Measurements from ENCODE around the gene LAGE3. TPM values are rescaled to one million over a fixed set of nuclear protein-coding genes. Genes with fewer than 3 reads are reported as not detected.

The LAGE3 gene
- total RNA-seq, 1 donor from 2014 or later, result 18.0 TPM

- intact Hi-C loops (cut with DNase I), result no loop called here
- DNase-seq, result no peak
- no peak for ATAC-seq (ENCODE audit: poor library complexity)
Measured at GRCh38 chrX:154484255-154485149, 5.4 kb upstream of the LAGE3 start.

DNA sequence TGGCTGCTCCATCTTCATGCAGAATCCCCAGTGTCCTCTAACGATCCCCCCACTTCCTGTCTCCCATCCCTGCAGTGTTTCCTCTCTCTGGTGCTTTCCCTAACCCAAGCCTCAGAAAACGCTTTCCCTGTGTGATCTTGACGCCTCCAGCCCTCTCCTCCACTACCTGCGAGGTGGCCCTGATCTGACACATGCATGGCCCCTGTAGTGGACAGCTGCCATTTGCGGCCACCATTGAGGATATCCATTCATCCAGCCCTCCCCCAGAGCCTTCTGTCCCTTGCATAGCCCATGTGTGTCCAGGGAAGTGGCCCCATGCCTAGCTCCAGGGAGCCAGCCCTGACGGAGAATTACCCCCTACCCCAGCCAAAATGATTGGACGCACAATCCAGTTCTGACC lies 4.2 kb upstream of the LAGE3 start:
- DNase-seq, result no peak
- no peak for ATAC-seq (ENCODE audit: poor library complexity)
- intact Hi-C loops (cut with DNase I), result no loop called here

DNA sequence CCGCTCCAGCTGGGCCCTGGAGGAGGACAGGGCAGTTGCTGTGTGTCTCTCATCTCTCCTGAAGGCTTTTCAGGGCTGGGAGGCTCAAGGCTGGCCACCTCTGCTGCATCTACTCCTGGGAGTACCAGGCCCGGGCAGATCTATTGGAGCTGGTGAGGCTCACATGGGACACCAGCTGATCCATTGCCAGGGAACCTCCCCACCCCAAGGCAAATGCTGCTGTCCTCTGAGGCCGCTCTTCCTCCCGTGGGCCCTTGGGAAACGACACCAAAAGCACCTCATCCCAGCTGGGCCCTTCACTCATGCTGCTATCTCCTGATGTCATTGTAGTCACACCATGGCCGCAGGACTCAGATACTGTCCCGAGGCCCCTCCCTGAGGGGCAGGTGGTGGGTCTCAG lies 3.7 kb upstream of the LAGE3 start:
- intact Hi-C loops (cut with DNase I), result no loop called here
- ATAC-seq (ENCODE audit: poor library complexity), result no peak
- no peak for DNase-seq

DNA sequence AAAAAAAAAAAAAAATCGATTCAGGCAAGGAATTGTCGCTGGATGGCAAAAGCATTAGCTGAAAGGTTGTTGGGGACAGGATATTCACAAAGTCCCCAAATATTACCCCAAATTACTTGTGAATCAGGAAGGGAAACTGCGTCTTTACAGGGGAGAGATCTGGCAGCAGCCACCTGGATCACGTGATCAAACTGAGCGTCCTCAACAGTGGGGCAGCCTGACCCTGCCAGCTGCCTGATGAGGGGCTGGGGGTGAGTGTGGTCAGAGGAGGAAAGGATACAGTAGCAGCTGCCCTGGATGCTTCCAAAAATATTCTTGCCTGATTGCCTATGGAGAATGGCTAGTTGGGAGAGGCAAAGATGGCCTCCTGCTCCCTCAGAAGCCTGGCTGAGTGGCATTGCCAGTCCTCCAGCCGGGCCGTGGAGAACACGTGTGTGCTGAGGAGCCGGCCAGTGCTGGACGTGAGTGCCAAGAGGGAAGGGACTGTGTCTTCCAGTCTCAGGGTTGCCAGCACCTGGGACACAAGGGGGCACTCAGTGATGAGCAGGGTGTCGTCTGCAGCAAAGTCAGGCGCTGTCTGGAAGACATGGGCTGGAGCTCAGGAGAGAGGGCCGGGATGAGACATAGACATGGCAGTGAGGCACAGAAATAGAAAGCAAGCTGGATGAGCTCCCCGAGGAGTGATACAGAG lies 3.0 kb upstream of the LAGE3 start:
- DNase-seq, result no peak
- intact Hi-C loops (cut with DNase I), result no loop called here
- ATAC-seq (ENCODE audit: poor library complexity), result no peak

DNA sequence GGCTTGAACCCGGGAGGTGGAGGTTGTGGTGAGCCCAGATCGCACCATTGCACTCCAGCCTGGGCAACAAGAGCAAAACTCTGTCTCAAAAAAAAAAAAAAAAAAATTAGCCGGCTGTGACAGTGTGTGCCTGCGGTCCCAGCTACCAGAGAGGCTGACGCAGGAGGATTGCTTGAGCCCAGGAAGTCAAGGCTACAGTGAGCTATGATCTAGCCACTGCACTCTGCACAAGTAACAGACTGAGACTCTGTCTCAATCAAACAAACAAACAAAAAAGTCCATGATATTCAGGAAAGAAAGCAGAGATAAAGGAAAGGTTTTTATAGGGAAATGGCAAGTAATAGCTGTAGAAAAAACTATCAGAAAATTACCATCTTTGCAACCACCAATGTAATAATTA lies 2.1 kb upstream of the LAGE3 start:
- ATAC-seq (ENCODE audit: poor library complexity), result no peak
- DNase-seq, result no peak
- intact Hi-C loops (cut with DNase I), result no loop called here

- intact Hi-C loops (cut with DNase I), result no loop called here
Measured at GRCh38 chrX:154477891-154478477, 1.1 kb downstream of the LAGE3 start.

GRCh38 chrX:154476821-154477220 lies 2.3 kb downstream of the LAGE3 start:
- ATAC-seq (ENCODE audit: poor library complexity) (no peak), DNase-seq (no peak)
- intact Hi-C loops (cut with DNase I), result no loop called here

More at GRCh38 chrX:154477891-154478477, 1.1 kb downstream of the LAGE3 start:
- no peak for ATAC-seq (ENCODE audit: poor library complexity)
- DNase-seq, result no peak

DNA sequence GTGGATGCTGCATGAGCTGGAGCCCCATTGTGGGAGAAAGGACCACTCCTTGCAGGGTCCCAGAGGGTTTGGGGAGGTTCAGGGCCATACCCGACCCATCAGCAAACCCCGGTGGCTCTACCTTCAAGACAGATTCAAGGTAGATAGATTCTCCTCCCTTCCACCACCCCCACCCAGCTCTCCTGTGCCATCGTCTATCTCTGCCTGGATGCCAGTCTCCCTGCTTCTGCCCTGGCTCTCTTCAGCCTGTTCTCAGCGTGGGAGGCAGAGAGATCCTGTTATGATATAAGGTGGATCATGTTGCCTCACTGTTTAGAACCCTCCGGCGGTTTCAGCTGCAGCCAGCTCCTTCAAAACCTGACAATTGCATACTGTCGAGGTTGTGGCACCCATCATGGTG lies 5.4 kb downstream of the LAGE3 start:
- no peak for ATAC-seq (ENCODE audit: poor library complexity)
- intact Hi-C loops (cut with DNase I), result no loop called here
- DNase-seq, result no peak

DNA sequence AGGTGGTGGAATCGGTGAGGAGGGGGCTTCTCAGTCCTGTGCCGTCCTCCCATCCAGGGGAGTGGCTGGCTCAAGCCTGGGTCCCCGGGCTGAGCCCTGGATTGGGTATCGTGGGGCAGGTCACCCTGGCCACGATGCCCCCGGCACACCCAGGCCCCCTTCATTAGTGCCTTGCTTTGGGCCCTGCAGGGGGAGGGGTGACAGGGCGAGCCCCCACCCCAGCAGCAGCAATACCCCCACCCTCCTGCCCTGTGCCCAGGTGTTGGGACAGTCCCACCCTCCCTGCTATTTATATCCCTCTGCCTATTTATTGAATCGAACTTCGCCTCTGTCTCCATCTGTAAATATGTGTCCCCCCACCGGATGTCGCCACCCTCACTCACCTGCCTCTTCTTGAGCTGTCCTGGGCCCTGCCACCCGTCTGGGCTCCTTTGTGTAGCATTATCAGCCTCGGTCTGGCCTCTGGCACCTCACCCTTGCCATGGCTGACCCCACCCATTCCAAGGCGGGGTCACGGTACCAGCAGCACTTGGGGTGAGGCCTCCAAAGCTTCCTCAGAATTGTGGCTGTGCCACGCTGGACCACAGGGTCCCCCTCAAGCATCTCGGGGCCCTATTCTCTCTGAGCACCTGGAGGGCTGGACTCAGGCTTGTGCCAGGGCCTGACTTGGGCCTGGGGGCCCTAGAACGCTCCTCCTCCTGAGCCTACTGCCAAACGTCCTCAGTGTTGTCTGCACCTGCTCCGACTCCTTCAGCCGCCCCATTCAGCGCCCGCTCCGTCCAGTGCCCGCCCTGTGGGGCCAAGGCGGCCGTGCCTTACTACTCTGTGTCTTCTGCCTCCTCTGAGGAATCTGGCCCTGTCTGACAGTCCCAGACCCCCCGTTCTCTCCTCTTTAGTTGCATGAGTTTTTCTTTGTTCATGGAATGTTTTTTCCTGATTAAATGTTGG lies 6.1 kb downstream of the LAGE3 start:
- intact Hi-C loops (cut with DNase I), result no loop called here
- ATAC-seq (ENCODE audit: poor library complexity) (no peak), DNase-seq (no peak)

- intact Hi-C loops (cut with DNase I), result no loop called here
- DNase-seq (no peak), ATAC-seq (ENCODE audit: poor library complexity) (no peak)
Measured at GRCh38 chrX:154471839-154472684, 7.0 kb downstream of the LAGE3 start.

- intact Hi-C loops (cut with DNase I), result no loop called here
- DNase-seq, result no peak
- ATAC-seq (ENCODE audit: poor library complexity), result no peak
Measured at GRCh38 chrX:154470914-154471568, 8.0 kb downstream of the LAGE3 start.

GRCh38 chrX:154470434-154470833 lies 8.6 kb downstream of the LAGE3 start:
- no peak for ATAC-seq (ENCODE audit: poor library complexity)
- no peak for DNase-seq
- intact Hi-C loops (cut with DNase I), result no loop called here

DNA sequence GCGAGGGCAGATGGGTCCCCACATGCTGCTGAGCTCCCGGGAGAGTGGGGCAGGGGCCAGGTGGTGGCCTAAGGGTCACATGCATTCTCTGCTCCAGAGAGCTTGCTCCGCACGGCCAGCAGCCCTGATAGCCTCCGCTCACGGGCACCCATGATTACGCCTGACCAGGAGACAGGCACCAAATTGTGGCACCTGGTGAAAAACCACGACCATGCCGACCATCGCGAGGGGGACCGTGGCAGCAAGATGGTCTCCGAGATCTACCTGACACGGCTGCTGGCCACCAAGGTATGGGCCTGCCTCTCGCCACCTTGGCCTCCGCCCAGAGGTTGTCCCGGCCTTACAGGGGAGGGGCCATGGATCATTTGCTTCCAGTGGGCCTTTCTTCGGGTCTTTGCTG lies 9.2 kb downstream of the LAGE3 start:
- ATAC-seq (ENCODE audit: poor library complexity) (no peak), DNase-seq (no peak)
- intact Hi-C loops (cut with DNase I), result no loop called here

- no peak for DNase-seq
- intact Hi-C loops (cut with DNase I), result no loop called here
- ATAC-seq (ENCODE audit: poor library complexity), result no peak
Measured at GRCh38 chrX:154469114-154469513, 10.0 kb downstream of the LAGE3 start.

- ATAC-seq (ENCODE audit: poor library complexity) (no peak), DNase-seq (no peak)
- intact Hi-C loops (cut with DNase I), result no loop called here
Measured at GRCh38 chrX:154468217-154468616, 10.9 kb downstream of the LAGE3 start.

DNA sequence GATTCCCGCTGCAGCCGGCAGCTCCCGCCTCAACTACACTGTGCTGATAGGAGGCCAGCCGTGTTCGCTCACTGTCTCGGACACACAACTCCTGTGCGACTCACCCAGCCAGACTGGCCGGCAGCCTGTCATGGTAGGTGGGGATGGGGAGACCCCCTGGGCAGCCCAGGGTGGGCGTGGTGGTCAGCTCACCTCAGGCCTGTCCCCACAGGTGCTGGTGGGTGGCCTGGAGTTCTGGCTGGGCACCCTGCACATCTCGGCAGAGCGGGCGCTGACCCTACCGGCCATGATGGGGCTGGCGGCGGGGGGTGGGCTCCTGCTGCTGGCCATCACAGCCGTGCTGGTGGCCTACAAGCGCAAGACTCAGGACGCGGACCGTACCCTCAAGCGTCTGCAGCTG lies 11.5 kb downstream of the LAGE3 start:
- intact Hi-C loops (cut with DNase I), result no loop called here
- DNase-seq, result no peak
- no peak for ATAC-seq (ENCODE audit: poor library complexity)

DNA sequence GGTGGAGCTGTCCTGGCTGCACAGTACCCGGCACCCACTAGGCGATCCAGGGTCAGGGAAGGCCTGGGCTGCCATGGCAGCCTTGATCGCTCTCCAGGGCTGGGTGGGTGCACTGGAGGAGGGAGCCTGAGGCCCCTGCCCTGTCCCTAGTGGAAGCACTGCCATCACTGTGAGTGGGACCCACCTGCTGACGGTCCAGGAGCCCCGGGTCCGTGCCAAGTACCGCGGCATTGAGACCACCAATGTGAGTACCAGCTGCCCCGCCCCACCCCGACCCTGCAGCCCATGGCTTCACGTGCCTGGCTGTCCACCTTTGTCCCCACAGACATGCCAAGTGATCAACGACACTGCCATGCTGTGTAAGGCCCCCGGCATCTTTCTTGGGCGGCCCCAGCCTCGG lies 12.2 kb downstream of the LAGE3 start:
- ATAC-seq (ENCODE audit: poor library complexity) (no peak), DNase-seq (no peak)
- intact Hi-C loops (cut with DNase I), result no loop called here
